ENCODE results near the gene SOAT1.

Gene SOAT1

GRCh38 chr1:179337942-179338560 lies 44.5 kb downstream of the SOAT1 start:
- H3K4me3 ChIP-seq (ENCODE audit: control insufficient read depth, low read depth, low read length), result no peak overlapping the region
- DNase-seq (ENCODE audit: low read depth), result no peak
- no peak for TF ChIP-seq CTCF (IDR thresholded peaks at IDR 0.05; ENCODE audit: control insufficient read depth, insufficient read depth, low read depth, low read length, missing control alignments)

GRCh38 chr1:179340918-179341317 lies 47.3 kb downstream of the SOAT1 start:
- no peak for TF ChIP-seq CTCF (IDR thresholded peaks at IDR 0.05; ENCODE audit: control insufficient read depth, insufficient read depth, low read depth, low read length, missing control alignments)
- DNase-seq (ENCODE audit: low read depth), result no peak
- H3K4me3 ChIP-seq (ENCODE audit: control insufficient read depth, low read depth, low read length), result no peak overlapping the region

GRCh38 chr1:179341943-179342547 lies 48.4 kb downstream of the SOAT1 start:
- TF ChIP-seq CTCF (IDR thresholded peaks at IDR 0.05; ENCODE audit: control insufficient read depth, insufficient read depth, low read depth, low read length, missing control alignments), result no peak
- no peak for DNase-seq (ENCODE audit: low read depth)
- H3K4me3 ChIP-seq (ENCODE audit: control insufficient read depth, low read depth, low read length), result no peak overlapping the region

- TF ChIP-seq CTCF (IDR thresholded peaks at IDR 0.05; ENCODE audit: control insufficient read depth, insufficient read depth, low read depth, low read length, missing control alignments), result no peak
- DNase-seq (ENCODE audit: low read depth), result no peak
Measured at GRCh38 chr1:179342740-179343404, 49.3 kb downstream of the SOAT1 start.

GRCh38 chr1:179351281-179351680 lies 57.7 kb downstream of the SOAT1 start:
- no peak for TF ChIP-seq CTCF (IDR thresholded peaks at IDR 0.05; ENCODE audit: control insufficient read depth, insufficient read depth, low read depth, low read length, missing control alignments)
- H3K4me3 ChIP-seq (ENCODE audit: control insufficient read depth, low read depth, low read length), result no peak overlapping the region
- DNase-seq (ENCODE audit: low read depth), result no peak

More at GRCh38 chr1:179342740-179343404, 49.3 kb downstream of the SOAT1 start:
- no peak overlapping the region for H3K4me3 ChIP-seq (ENCODE audit: control insufficient read depth, low read depth, low read length)

GRCh38 chr1:179352236-179352635 lies 58.6 kb downstream of the SOAT1 start:
- no peak overlapping the region for H3K4me3 ChIP-seq (ENCODE audit: control insufficient read depth, low read depth, low read length)
- no peak for DNase-seq (ENCODE audit: low read depth)
- TF ChIP-seq CTCF (IDR thresholded peaks at IDR 0.05; ENCODE audit: control insufficient read depth, insufficient read depth, low read depth, low read length, missing control alignments), result no peak
